Measurements from ENCODE around the gene GLT1D1.

DNA sequence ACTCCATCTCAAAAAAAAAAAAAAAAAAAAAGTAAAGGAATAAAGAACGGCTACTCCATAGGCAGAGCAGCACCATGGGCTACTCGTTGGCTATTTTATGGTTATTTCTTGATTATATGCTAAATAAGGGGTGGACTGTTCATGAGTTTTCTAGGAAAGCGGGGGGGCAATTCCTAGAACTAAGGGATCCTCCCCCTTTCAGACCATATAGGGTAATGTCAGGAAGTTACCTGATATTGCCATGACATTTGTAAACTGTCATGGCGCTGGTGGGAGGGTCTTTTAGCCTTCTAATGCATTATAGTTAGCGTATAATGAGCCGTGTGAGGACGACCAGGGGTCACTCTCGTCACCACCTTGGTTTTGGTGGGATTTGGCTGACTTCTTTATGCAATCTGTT, 142.3 kb downstream of the GLT1D1 start:
- TF ChIP-seq, protein P1, sequence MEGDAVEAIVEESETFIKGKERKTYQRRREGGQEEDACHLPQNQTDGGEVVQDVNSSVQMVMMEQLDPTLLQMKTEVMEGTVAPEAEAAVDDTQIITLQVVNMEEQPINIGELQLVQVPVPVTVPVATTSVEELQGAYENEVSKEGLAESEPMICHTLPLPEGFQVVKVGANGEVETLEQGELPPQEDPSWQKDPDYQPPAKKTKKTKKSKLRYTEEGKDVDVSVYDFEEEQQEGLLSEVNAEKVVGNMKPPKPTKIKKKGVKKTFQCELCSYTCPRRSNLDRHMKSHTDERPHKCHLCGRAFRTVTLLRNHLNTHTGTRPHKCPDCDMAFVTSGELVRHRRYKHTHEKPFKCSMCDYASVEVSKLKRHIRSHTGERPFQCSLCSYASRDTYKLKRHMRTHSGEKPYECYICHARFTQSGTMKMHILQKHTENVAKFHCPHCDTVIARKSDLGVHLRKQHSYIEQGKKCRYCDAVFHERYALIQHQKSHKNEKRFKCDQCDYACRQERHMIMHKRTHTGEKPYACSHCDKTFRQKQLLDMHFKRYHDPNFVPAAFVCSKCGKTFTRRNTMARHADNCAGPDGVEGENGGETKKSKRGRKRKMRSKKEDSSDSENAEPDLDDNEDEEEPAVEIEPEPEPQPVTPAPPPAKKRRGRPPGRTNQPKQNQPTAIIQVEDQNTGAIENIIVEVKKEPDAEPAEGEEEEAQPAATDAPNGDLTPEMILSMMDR (IDR thresholded peaks at IDR 0.05; ENCODE audit: borderline replicate concordance, extremely low read depth, low read length, poor library complexity, severe bottlenecking) = no peak
- no peak for TF ChIP-seq EZH2 (IDR thresholded peaks at IDR 0.05; ENCODE audit: borderline replicate concordance, low read depth, low read length, severe bottlenecking)

All from DND-41 (cell line).